Measurements from ENCODE around the gene DNAJC25. TPM values are rescaled to one million over a fixed set of nuclear protein-coding genes. Genes with fewer than 3 reads are reported as not detected.

The DNAJC25 gene
- polyA plus RNA-seq, 1 donor from 2014 or later: 20.0 TPM

DNA sequence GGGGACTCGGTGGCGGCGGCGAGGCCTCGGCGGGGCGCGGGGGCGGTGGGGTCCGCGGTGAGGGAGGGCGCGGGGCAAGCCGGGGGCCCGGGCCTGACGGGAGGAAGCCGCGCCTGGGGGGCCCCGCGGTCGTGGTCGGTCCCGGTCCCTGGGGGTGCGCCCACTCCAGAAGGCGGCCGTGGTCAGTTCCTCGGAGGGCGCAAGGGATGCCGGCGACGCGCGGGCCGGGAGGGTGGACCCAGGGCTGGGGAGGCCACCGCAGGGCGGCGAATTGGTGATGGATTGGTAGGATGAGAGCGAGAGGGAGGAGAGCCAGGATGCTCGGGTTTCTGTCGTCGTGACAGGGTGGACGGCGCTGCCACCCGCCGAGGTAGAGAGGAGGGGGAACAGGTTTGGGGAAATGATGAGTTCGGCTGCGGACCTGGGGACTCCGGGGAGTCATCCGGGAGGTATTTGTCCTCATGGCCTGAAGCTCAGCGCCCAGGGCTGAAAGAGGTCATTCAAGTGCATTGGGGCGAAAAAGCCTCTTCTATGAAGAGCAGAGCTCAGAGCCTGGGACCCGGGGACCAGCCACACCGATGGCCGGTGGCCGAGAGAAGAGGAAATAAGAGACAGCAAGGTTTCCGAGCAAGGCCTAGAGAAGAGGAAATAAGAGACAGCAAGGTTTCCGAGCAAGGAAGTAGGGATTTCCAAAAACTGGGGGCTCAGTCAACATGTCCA, 30.8 kb downstream of the DNAJC25 start (continued):
- TF ChIP-seq MXI1 (conservative IDR thresholded peaks at IDR 0.05; ENCODE audit: poor library complexity, severe bottlenecking): no peak

DNA sequence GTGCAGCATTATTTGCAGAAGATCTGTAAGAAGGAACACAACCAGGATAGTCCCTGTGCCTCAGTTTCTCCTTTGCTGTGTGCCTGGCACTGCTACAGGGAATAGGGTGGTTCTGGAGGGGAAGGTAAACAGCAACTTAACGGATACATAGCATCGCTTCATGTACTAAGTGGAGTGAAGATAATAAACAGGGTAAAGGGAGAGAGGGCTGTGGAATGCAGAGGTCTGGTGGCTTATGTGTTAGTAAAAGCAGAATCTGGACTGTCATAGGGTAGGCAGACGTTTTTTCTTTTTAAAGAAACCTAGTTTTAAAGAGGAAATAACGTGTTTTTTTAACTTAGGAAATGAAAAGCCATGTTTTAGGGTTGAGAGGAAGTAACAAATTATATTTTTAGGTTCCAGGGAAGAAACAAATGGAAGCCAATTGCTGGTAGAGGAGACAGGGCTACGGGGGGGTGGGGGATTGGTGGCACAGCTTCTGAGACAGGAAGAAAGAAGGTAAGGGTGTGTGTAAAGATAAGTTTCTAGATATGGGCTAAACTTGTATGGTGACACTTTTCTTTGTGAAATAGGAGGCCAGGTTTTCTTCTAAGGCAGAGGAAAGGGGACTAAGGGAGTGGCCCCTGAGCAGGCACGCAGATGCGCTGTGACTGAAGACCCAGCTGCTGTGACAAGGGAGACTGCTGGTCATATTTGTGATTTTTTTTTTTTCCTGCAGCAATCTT, 31.6 kb downstream of the DNAJC25 start:
- peaks cover 5% of the 10 kb centered on the region for H3K79me2 ChIP-seq (replicated peaks; ENCODE audit: insufficient read depth, low read length)
- H3K27me3 ChIP-seq (ENCODE audit: insufficient read depth, low read depth, low read length): no peaks in the 10 kb centered on the region
- H3K4me2 ChIP-seq (ENCODE audit: low read length): peak overlapping the region; percentile 45
- no peaks in the 10 kb centered on the region for H3F3A ChIP-seq (ENCODE audit: insufficient read depth, low read length, poor library complexity, severe bottlenecking)
- H3K9ac ChIP-seq (ENCODE audit: low read length): peak overlapping the region; percentile 76
- TF ChIP-seq EZH2 (IDR thresholded peaks at IDR 0.05; ENCODE audit: borderline replicate concordance, insufficient read depth, low read length, poor library complexity, severe bottlenecking) (no peak), EP300 (conservative IDR thresholded peaks at IDR 0.05; ENCODE audit: poor library complexity, severe bottlenecking) (no peak), POLR2AphosphoS5 (IDR thresholded peaks at IDR 0.05) (no peak), MXI1 (conservative IDR thresholded peaks at IDR 0.05; ENCODE audit: poor library complexity, severe bottlenecking) (no peak), SMC3 (conservative IDR thresholded peaks at IDR 0.05; ENCODE audit: poor library complexity) (no peak), TAF1 (IDR thresholded peaks at IDR 0.05; ENCODE audit: low read depth) (no peak), CTCF (IDR thresholded peaks at IDR 0.05; ENCODE audit: poor library complexity, severe bottlenecking) (no peak), RAD21 (conservative IDR thresholded peaks at IDR 0.05) (no peak)
- TF ChIP-seq, protein P1, sequence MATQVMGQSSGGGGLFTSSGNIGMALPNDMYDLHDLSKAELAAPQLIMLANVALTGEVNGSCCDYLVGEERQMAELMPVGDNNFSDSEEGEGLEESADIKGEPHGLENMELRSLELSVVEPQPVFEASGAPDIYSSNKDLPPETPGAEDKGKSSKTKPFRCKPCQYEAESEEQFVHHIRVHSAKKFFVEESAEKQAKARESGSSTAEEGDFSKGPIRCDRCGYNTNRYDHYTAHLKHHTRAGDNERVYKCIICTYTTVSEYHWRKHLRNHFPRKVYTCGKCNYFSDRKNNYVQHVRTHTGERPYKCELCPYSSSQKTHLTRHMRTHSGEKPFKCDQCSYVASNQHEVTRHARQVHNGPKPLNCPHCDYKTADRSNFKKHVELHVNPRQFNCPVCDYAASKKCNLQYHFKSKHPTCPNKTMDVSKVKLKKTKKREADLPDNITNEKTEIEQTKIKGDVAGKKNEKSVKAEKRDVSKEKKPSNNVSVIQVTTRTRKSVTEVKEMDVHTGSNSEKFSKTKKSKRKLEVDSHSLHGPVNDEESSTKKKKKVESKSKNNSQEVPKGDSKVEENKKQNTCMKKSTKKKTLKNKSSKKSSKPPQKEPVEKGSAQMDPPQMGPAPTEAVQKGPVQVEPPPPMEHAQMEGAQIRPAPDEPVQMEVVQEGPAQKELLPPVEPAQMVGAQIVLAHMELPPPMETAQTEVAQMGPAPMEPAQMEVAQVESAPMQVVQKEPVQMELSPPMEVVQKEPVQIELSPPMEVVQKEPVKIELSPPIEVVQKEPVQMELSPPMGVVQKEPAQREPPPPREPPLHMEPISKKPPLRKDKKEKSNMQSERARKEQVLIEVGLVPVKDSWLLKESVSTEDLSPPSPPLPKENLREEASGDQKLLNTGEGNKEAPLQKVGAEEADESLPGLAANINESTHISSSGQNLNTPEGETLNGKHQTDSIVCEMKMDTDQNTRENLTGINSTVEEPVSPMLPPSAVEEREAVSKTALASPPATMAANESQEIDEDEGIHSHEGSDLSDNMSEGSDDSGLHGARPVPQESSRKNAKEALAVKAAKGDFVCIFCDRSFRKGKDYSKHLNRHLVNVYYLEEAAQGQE (IDR thresholded peaks at IDR 0.05; ENCODE audit: borderline replicate concordance): no peak
- peaks cover 8% of the 10 kb centered on the region for H3K36me3 ChIP-seq (ENCODE audit: insufficient read depth, low read length)
- H2AFZ ChIP-seq (ENCODE audit: low read depth, low read length): no peak overlapping the region
- no peaks in the 10 kb centered on the region for H3K9me3 ChIP-seq (ENCODE audit: low read length)
- H3K9me2 ChIP-seq (ENCODE audit: insufficient read depth, low read length): no peaks in the 10 kb centered on the region
- H4K20me1 ChIP-seq (ENCODE audit: insufficient read depth): no peaks in the 10 kb centered on the region
- H3K4me3 ChIP-seq (ENCODE audit: low read length): peak overlapping the region; percentile 95
- H3K27ac ChIP-seq (ENCODE audit: low read length): peak overlapping the region; percentile 47

DNA sequence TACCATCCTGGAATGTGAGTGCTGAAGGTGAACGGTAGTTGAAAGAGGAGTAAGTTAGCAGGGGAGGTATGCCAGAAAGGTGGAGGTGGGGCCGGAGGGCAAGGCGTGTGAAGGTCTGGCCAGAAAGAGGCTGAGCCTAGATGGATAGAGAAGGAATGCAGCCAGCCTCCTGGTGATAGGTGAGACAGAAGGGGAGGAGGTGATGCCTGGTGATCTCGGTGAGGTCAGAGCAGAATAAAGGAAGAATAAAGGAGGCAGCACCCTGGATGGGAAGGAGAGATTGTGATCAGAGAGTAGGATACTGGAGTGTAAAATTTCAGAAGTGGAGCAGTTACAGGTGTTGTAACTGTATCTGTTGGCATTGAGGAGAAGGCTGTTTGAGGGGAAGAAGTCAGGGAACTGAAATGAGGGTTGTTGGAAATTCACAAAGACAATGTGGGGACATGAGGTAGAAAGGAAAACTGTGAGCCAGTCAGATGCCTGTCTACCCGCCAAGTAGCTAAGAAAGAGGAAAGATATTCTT, 32.2 kb downstream of the DNAJC25 start:
- TF ChIP-seq MXI1 (conservative IDR thresholded peaks at IDR 0.05; ENCODE audit: poor library complexity, severe bottlenecking) (no peak), RAD21 (conservative IDR thresholded peaks at IDR 0.05) (no peak), SMC3 (conservative IDR thresholded peaks at IDR 0.05; ENCODE audit: poor library complexity) (no peak), POLR2AphosphoS5 (IDR thresholded peaks at IDR 0.05) (no peak)
- Histone ChIP-seq H3K4me2 (ENCODE audit: low read length) (no peak overlapping the region), H3K27ac (ENCODE audit: low read length) (no peak overlapping the region), H3K79me2 (replicated peaks; ENCODE audit: insufficient read depth, low read length) (peaks cover 5% of the 10 kb centered on the region), H3F3A (ENCODE audit: insufficient read depth, low read length, poor library complexity, severe bottlenecking) (no peaks in the 10 kb centered on the region), H3K36me3 (ENCODE audit: insufficient read depth, low read length) (peaks cover 8% of the 10 kb centered on the region), H3K27me3 (ENCODE audit: insufficient read depth, low read depth, low read length) (no peaks in the 10 kb centered on the region), H4K20me1 (ENCODE audit: insufficient read depth) (no peaks in the 10 kb centered on the region), H3K4me3 (ENCODE audit: low read length) (peak overlapping the region; percentile 95), H3K9ac (ENCODE audit: low read length) (no peak overlapping the region), H2AFZ (ENCODE audit: low read depth, low read length) (no peak overlapping the region), H3K9me2 (ENCODE audit: insufficient read depth, low read length) (no peaks in the 10 kb centered on the region), H3K9me3 (ENCODE audit: low read length) (no peaks in the 10 kb centered on the region)
